Adrenal gland (tissue), 12 donors: Measurements from ENCODE around the gene DCXR. TPM values are rescaled to one million over a fixed set of nuclear protein-coding genes. Genes with fewer than 3 reads are reported as not detected.

ENCODE experiments used
- DNase-seq, 7 donors: peaks; one replicate each; pipeline ENCODE4 v3.0.0-alpha.2; 2019 to 2020
- H3K27ac ChIP-seq, 5 donors: fragments of 200-600 bp; sonication (generic) in 4 of 5; 1 replicate in 3 of 5; 2 replicates in 2 of 5; pipeline versions ENCODE4 v1.5.1 to v1.8.0; 2016 to 2020; ENCODE audit warnings: mild to moderate bottlenecking in 1 of 5
- H3K27me3 ChIP-seq: fragments of 200-600 bp; 2 replicates; pipeline ENCODE4 v1.8.0; 2021
- H3K36me3 ChIP-seq, 2 donors: fragments of 200-600 bp; replicated peaks in 1 of 2; 1 replicate in 1 of 2; 2 replicates in 1 of 2; pipeline versions ENCODE4 v1.5.1 to v1.8.0; 2018 to 2022
- H3K4me1 ChIP-seq, 2 donors: fragments of 200-600 bp; replicated peaks in 1 of 2; 1 replicate in 1 of 2; 2 replicates in 1 of 2; pipeline versions ENCODE4 v1.5.1 to v1.8.0; 2018 to 2021
- H3K4me3 ChIP-seq, 4 donors: fragments of 200-600 bp; sonication (generic) in 3 of 4; one replicate each; pipeline ENCODE4 v1.5.1; 2016 to 2018
- H3K9me3 ChIP-seq, 3 donors: fragments of 200-600 bp; sonication (generic) in 1 of 3; replicated peaks in 1 of 3; 1 replicate in 2 of 3; 2 replicates in 1 of 3; pipeline versions ENCODE4 v1.5.1 to v1.8.0; 2016 to 2021
- CTCF ChIP-seq, 6 experiments: fragments of 450-650 bp in 4 of 6; fragments of 200-600 bp in 2 of 6; sonication (generic) in 1 of 6; IDR thresholded peaks; 1 replicate in 5 of 6; 2 replicates in 1 of 6; pipeline versions ENCODE4 v1.5.1 to v1.8.0; 2016 to 2021; ENCODE audit warnings: antibody characterized with exemption in 6 of 6, mild to moderate bottlenecking in 2 of 6, moderate library complexity in 1 of 6
- POLR2A ChIP-seq, 2 donors: fragments of 450-650 bp; IDR thresholded peaks; one replicate each; pipeline ENCODE4 v1.6.1; 2017; ENCODE audit warnings: antibody characterized with exemption in 2 of 2, mild to moderate bottlenecking in 2 of 2, moderate library complexity in 1 of 2
- WGBS, 4 donors: extraction: QIAGEN DNeasy Blood & Tissue Kit in 2 of 4; methylation state at CpG; one replicate each; pipeline versions ENCODE4 v1.1.5 to v1.1.7; 2013 to 2017; 5-methylcytosine and 5-hydroxymethylcytosine counted together
- intact Hi-C, 2 donors: fragments of 100-400 bp; cut with DNase I; formaldehyde crosslinking; loops; one replicate each; pipeline versions ENCODE4 v1.14.1 to v1.15.0; 2022 to 2023
- polyA plus RNA-seq, 3 donors: library from polyadenylated mRNA; stranded (reverse); fragments of 200-250 nt in 2 of 3; fragments of 350-450 nt in 1 of 3; fragmentation: Illumina TruSeq in 1 of 3; extraction: RNeasy Lipid Tissue Mini Kit (QIAGEN cat#74804) in 1 of 3; gene quantifications; one replicate each; pipeline ENCODE4 v1.2.3, GENCODE V29; 2013 to 2014
- total RNA-seq, 9 donors: library from RNA; depleted of rRNA in 4 of 9; stranded (reverse); fragments of >200 nt in 4 of 9; fragments of 120-200 nt in 1 of 9; fragmentation: NEBNext Ultra II Directional in 1 of 9; extraction: Animal tissue kit (Norgen Biotek cat#: 25700) in 1 of 9; gene quantifications; one replicate each; pipeline versions ENCODE4 v1.1.0 to v1.2.4, GENCODE V29; 2013 to 2023
- donor health status: healthy with polysubstance abuse.
- donor health status: Bipolar disorder and iron deficiency.
- donor health status: DM: yes; HTN: yes; CAD: no.
- donor health status: DM: no; HTN: no; CAD: no.
- donor health status: DM: no; HTN: no; CAD: no.
- donor health status: DM: yes; HTN: yes; CAD: no.

DCXR gene
- total and polyA plus RNA-seq, 12 donors: 66.9 to 183 (median 104) TPM

GRCh38 chr17:82077617-82078358 is 40.3 kb upstream of the DCXR start:
- Histone ChIP-seq H3K36me3 (peaks cover 0 to 42% of the 10 kb centered on the region in 2 donors), H3K27me3 (no peaks in the 10 kb centered on the region), H3K9me3 (no peaks in the 10 kb centered on the region), H3K4me3 (no peak overlapping the region), H3K4me1 (no peaks in the 10 kb centered on the region), H3K27ac (no peak overlapping the region)
- intact Hi-C loops: no loop called here
- 75 to 88% (median 80%) methylated on average over 14 to 28 of the region's 28 CpGs for WGBS, 4 donors
- TF ChIP-seq POLR2A (IDR thresholded peaks at IDR 0.05) (no peak), CTCF (IDR thresholded peaks at IDR 0.05) (no peak)
- DNase-seq: no peak

- Histone ChIP-seq H3K27ac (no peak overlapping the region), H3K4me1 (no peaks in the 10 kb centered on the region), H3K27me3 (no peaks in the 10 kb centered on the region), H3K36me3 (peaks cover 0 to 34% of the 10 kb centered on the region in 2 donors), H3K4me3 (no peak overlapping the region), H3K9me3 (no peaks in the 10 kb centered on the region)
- DNase-seq: no peak
- TF ChIP-seq CTCF (IDR thresholded peaks at IDR 0.05): no peak
- TF ChIP-seq POLR2A (IDR thresholded peaks at IDR 0.05): no peak
- intact Hi-C loops: no loop called here
- 64 to 76% (median 68%) methylated on average over 14 to 21 of the region's 21 CpGs for WGBS, 4 donors
These were observed 39.5 kb upstream of the DCXR start for GRCh38 chr17:82076785-82077591.

DNA sequence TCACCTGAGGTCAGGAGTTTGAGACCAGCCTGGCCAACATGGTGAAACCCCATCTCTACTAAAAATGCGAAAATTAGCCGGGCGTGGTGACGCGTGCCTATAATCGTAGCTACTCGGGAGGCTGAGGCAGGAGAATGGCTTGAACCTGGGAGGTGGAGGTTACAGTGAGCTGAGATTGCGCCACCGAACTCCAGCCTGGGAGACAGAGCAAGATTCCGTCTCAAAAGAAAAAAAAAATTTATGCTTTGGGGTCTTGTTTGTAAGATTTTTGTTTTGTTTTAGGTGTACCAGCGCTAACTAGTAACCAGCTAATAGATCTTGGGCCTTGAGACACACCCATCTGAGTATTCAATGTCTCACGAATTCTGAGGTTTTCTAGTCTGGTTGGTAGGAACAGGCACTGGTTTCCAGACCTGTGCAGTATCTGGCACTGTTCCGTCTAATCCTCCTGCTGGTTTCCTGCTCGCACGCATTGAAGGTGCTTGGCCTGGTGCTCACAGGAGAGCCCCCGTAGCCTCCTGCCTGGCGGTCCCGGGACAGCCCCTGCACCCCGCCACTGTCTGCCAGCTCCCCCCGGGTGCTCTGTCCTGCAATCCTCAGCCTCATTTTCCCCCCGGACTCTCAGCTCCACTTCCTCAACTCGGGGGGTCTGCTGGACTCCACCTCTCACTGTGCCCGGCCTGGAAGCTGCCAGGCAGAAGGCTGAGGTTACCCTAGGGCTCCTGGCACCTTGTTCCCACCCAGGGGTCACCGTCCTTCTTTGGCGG is 38.7 kb upstream of the DCXR start:
- Histone ChIP-seq H3K36me3 (peaks cover 0 to 29% of the 10 kb centered on the region in 2 donors), H3K27me3 (no peaks in the 10 kb centered on the region), H3K4me3 (no peak overlapping the region), H3K27ac (no peak overlapping the region), H3K9me3 (no peaks in the 10 kb centered on the region), H3K4me1 (no peaks in the 10 kb centered on the region)
- no peak for DNase-seq
- intact Hi-C loops: no loop called here
- TF ChIP-seq POLR2A (IDR thresholded peaks at IDR 0.05) (no peak), CTCF (IDR thresholded peaks at IDR 0.05) (no peak)
- WGBS, 4 donors: 83 to 92% (median 87%) methylated on average over 25 of the region's 25 CpGs

GRCh38 chr17:82073446-82073845 is 35.9 kb upstream of the DCXR start:
- 81 to 85% (median 83%) methylated on average over 9 of the region's 9 CpGs for WGBS, 4 donors
- Histone ChIP-seq H3K4me1 (no peaks in the 10 kb centered on the region), H3K4me3 (no peak overlapping the region), H3K27ac (no peak overlapping the region), H3K36me3 (peaks cover 0 to 3% of the 10 kb centered on the region in 2 donors), H3K9me3 (no peaks in the 10 kb centered on the region), H3K27me3 (no peaks in the 10 kb centered on the region)
- intact Hi-C loops: no loop called here
- no peak for DNase-seq
- TF ChIP-seq CTCF (IDR thresholded peaks at IDR 0.05): no peak
- TF ChIP-seq POLR2A (IDR thresholded peaks at IDR 0.05): no peak
